Neuronal stem cell (in vitro differentiated cells): ENCODE measurements around the gene ANKMY1.

Experiments used
- DNase-seq: peaks from one replicate; pipeline ENCODE4 v3.0.0-alpha.2; 2013; ENCODE audit warnings: low spot score
- H2AFZ ChIP-seq: one replicate; pipeline ENCODE4 v1.6.1; 2013; ENCODE audit warnings: mild to moderate bottlenecking, low read length, inconsistent platforms
- H2AK5ac ChIP-seq: 2 replicates; pipeline ENCODE4 v1.6.1; 2013; ENCODE audit warnings: low read depth, mild to moderate bottlenecking, inconsistent platforms, low read length, moderate library complexity, mixed read lengths
- H2BK120ac ChIP-seq: 2 replicates; pipeline ENCODE4 v1.6.1; 2013; ENCODE audit warnings: low read depth, mild to moderate bottlenecking, inconsistent platforms, low read length, moderate library complexity, mixed read lengths
- H2BK12ac ChIP-seq: one replicate; pipeline ENCODE4 v1.6.1; 2013; ENCODE audit warnings: low read length, inconsistent platforms
- H2BK15ac ChIP-seq: 2 replicates; pipeline ENCODE4 v1.6.1; 2013; ENCODE audit warnings: mild to moderate bottlenecking, low read length, inconsistent platforms, mixed read lengths
- H2BK5ac ChIP-seq: one replicate; pipeline ENCODE4 v1.6.1; 2013; ENCODE audit warnings: inconsistent platforms, mild to moderate bottlenecking, low read length, moderate library complexity
- H3K14ac ChIP-seq: one replicate; pipeline ENCODE4 v1.6.1; 2013; ENCODE audit warnings: low read length, inconsistent platforms
- H3K18ac ChIP-seq: 2 replicates; pipeline ENCODE4 v1.6.1; 2013; ENCODE audit warnings: low read length, inconsistent platforms
- H3K23ac ChIP-seq: 2 replicates; pipeline ENCODE4 v1.6.1; 2013; ENCODE audit warnings: low read depth, mild to moderate bottlenecking, mixed read lengths, low read length, inconsistent platforms; ENCODE audit not compliant: poor library complexity
- H3K27ac ChIP-seq: replicated peaks from 3 replicates; pipeline ENCODE4 v1.5.1; 2013; ENCODE audit warnings: low read length, inconsistent platforms
- H3K27me3 ChIP-seq, 3 experiments: 2 replicates each; pipeline ENCODE4 v1.6.1; 2013; ENCODE audit warnings: low read length in 3 of 3, mild to moderate bottlenecking in 2 of 3, inconsistent platforms in 1 of 3, low read depth in 1 of 3, mixed read lengths in 1 of 3, moderate library complexity in 1 of 3; ENCODE audit not compliant: control insufficient read depth in 3 of 3, insufficient read depth in 3 of 3
- H3K36me3 ChIP-seq, 2 donors: replicated peaks in 1 of 2; 2 replicates each; pipeline ENCODE4 v1.6.1; 2013; ENCODE audit warnings: low read length in 2 of 2; ENCODE audit not compliant: control insufficient read depth in 2 of 2, insufficient read depth in 2 of 2
- H3K4ac ChIP-seq: 2 replicates; pipeline ENCODE4 v1.6.1; 2013; ENCODE audit warnings: inconsistent platforms, mild to moderate bottlenecking, low read length, moderate library complexity
- H3K4me1 ChIP-seq, 2 donors: 1 replicate in 1 of 2; 2 replicates in 1 of 2; pipeline ENCODE4 v1.6.1; 2013; ENCODE audit warnings: low read length in 2 of 2, low read depth in 1 of 2; ENCODE audit not compliant: control insufficient read depth in 2 of 2, insufficient read depth in 1 of 2
- H3K4me2 ChIP-seq: one replicate; pipeline ENCODE4 v1.6.1; 2013; ENCODE audit warnings: mild to moderate bottlenecking, low read length, inconsistent platforms; ENCODE audit not compliant: insufficient read depth, poor library complexity, severe bottlenecking
- H3K4me3 ChIP-seq, 2 donors: 2 replicates each; pipeline ENCODE4 v1.5.1; 2013; ENCODE audit warnings: low read length in 2 of 2, mild to moderate bottlenecking in 2 of 2, inconsistent platforms in 1 of 2, moderate library complexity in 1 of 2
- H3K79me1 ChIP-seq: one replicate; pipeline ENCODE4 v1.6.1; 2013; ENCODE audit warnings: low read depth, mild to moderate bottlenecking, inconsistent platforms, low read length, moderate library complexity
- H3K9ac ChIP-seq: one replicate; pipeline ENCODE4 v1.6.1; 2013; ENCODE audit warnings: mild to moderate bottlenecking, low read depth, low read length, inconsistent platforms; ENCODE audit not compliant: poor library complexity
- H3K9me3 ChIP-seq, 2 donors: replicated peaks in 1 of 2; 2 replicates each; pipeline versions ENCODE3 to v1.6.1; 2013; ENCODE audit warnings: low read length in 2 of 2, mild to moderate bottlenecking in 2 of 2, inconsistent platforms in 1 of 2, low read depth in 1 of 2, mixed read lengths in 1 of 2, moderate library complexity in 1 of 2; ENCODE audit not compliant: control insufficient read depth in 2 of 2, insufficient read depth in 1 of 2
- H4K8ac ChIP-seq: one replicate; pipeline ENCODE4 v1.6.1; 2013; ENCODE audit warnings: low read depth, mild to moderate bottlenecking, inconsistent platforms, low read length, moderate library complexity
- H4K91ac ChIP-seq: one replicate; pipeline ENCODE4 v1.6.1; 2013; ENCODE audit warnings: low read length, low read depth, mild to moderate bottlenecking, inconsistent platforms; ENCODE audit not compliant: poor library complexity
- WGBS, 2 donors: extraction: QIAGEN DNeasy Blood & Tissue Kit; methylation state at CpG; one replicate each; pipeline ENCODE4 v1.1.7; 2013; ENCODE audit warnings: missing lambda C conversion rate in 2 of 2, mixed read lengths in 1 of 2; ENCODE audit not compliant: insufficient read length in 2 of 2, insufficient replicate concordance in 1 of 2; ENCODE audit errors: extremely low coverage in 2 of 2; 5-methylcytosine and 5-hydroxymethylcytosine counted together

Gene ANKMY1

DNA sequence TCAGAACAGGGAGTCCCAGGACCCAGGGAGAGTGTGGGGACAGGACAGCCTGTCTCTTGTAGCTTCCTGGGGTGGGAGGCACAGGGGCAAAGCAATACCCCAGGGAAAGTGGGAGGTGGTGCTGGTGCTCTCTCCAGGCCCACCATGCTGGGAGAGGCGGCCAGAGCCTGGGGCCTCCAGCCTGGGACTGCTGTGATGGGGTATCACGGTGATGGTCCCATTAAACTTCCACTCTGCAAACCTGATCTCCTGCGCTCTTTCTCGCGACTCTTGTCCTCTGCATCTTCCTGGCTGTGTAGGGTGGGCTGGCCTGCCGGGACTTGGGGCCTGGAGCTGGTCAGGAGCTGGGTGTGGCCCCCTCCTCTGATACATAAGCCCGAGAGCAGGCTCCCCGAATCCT lies 20.7 kb upstream of the ANKMY1 start:
- Histone ChIP-seq H2BK5ac (no peak overlapping the region), H4K91ac (no peak overlapping the region), H3K14ac (no peak overlapping the region), H3K23ac (no peak overlapping the region), H3K4me2 (no peak overlapping the region), H3K36me3 (peaks cover 8 to 46% of the 10 kb centered on the region in 2 donors), H3K9me3 (peaks cover 0 to 4% of the 10 kb centered on the region in 2 donors), H3K4me3 (no peak overlapping the region), H3K4ac (no peak overlapping the region), H2BK15ac (no peak overlapping the region), H2AFZ (no peak overlapping the region), H3K27ac (no peak overlapping the region), H3K18ac (no peak overlapping the region), H3K79me1 (peaks cover 8% of the 10 kb centered on the region), H3K27me3 (no peaks in the 10 kb centered on the region), H4K8ac (no peak overlapping the region), H3K9ac (no peak overlapping the region), H3K4me1 (no peaks in the 10 kb centered on the region), H2AK5ac (no peak overlapping the region), H2BK120ac (no peak overlapping the region), H2BK12ac (no peak overlapping the region)
- no peak for DNase-seq
- no CpG with 5 or more reads among the region's 8 CpGs for WGBS, 2 donors

GRCh38 chr2:240578110-240578450 lies 20.3 kb upstream of the ANKMY1 start:
- Histone ChIP-seq H2BK5ac (no peak overlapping the region), H2BK12ac (no peak overlapping the region), H3K4me3 (no peak overlapping the region), H4K8ac (no peak overlapping the region), H4K91ac (no peak overlapping the region), H2AK5ac (no peak overlapping the region), H3K27ac (no peak overlapping the region), H3K79me1 (peaks cover 8% of the 10 kb centered on the region), H2AFZ (no peak overlapping the region), H3K14ac (no peak overlapping the region), H3K4me1 (no peaks in the 10 kb centered on the region), H3K27me3 (no peaks in the 10 kb centered on the region), H2BK120ac (no peak overlapping the region), H2BK15ac (no peak overlapping the region), H3K36me3 (peaks cover 8 to 42% of the 10 kb centered on the region in 2 donors), H3K4me2 (no peak overlapping the region), H3K9ac (no peak overlapping the region), H3K4ac (no peak overlapping the region), H3K23ac (no peak overlapping the region), H3K9me3 (peaks cover 0 to 4% of the 10 kb centered on the region in 2 donors), H3K18ac (no peak overlapping the region)
- no peak for DNase-seq
- no CpG with 5 or more reads among the region's 9 CpGs for WGBS, 2 donors

DNA sequence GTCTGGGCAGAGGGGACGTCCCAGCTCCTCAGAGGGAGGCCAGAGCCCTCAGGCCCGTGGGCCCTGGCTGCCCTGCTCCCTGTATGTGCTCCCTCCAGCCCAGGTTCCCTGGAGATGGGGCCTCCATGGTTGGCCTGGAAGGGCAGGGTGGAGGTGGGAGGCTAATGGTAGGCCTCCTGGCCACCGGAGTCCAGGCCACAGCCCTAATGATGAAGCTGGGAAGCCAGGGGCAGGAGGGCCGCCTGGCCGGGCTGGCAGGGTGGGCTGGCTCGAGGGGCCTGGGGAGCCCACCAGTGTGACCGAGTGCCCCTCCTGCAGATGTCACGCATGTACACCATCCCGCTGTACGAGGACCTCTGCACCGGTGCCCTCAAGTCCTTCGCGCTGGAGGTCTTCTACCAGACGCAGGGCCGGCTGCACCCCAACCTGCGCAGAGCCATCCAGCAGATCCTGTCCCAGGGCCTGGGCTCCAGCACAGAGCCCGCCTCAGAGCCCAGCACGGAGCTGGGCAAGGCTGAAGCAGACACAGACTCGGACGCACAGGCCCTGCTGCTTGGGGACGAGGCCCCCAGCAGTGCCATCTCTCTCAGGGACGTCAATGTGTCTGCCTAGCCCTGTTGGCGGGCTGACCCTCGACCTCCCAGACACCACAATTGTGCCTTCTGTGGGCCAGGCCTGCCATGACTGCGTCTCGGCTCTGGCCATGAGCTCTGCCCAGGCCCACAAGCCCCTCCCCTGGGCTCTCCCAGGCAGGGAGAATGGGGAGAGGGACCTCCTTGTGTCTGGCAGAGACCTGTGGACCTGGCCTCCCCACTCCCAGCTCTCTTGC lies 19.7 kb upstream of the ANKMY1 start:
- WGBS, 2 donors = no CpG with 5 or more reads among the region's 26 CpGs
- H3K4ac ChIP-seq = no peak overlapping the region

DNA sequence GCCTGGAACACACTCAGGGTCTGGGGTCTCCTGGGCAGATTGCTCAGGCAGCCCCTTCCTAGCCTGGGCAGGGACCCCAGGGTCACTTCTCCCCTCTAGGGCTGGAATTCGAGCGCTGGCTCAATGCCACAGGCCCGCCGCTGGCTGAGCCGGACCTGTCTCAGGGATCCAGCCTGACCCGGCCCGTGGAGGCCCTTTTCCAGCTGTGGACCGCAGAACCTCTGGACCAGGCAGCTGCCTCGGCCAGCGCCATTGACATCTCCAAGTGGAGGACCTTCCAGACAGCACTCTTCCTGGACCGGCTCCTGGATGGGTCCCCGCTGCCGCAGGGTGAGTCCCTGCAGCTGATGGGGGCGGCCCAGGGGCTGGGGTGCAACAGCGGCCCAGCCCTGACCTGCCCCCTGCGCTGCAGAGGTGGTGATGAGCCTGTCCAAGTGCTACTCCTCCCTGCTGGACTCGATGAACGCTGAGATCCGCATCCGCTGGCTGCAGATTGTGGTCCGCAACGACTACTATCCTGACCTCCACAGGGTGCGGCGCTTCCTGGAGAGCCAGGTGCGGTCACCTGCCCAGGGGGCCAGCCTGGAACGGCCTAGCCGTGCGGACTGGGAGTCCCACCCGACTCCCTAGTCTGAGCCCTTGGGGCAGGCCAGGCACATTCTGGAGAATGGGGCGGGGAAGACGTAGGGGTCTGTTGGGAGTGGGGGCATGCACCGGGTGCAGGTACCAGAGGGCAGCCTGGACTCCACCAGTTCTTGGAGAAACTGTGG lies 18.8 kb upstream of the ANKMY1 start:
- Histone ChIP-seq H3K4ac (no peak overlapping the region), H3K9me3 (peaks cover 0 to 2% of the 10 kb centered on the region in 2 donors), H3K79me1 (peaks cover 8% of the 10 kb centered on the region), H3K4me1 (no peaks in the 10 kb centered on the region), H3K4me2 (no peak overlapping the region), H3K27ac (no peak overlapping the region), H4K8ac (no peak overlapping the region), H4K91ac (no peak overlapping the region), H3K36me3 (peaks cover 8 to 40% of the 10 kb centered on the region in 2 donors), H3K23ac (no peak overlapping the region), H2BK15ac (no peak overlapping the region), H2BK120ac (no peak overlapping the region), H3K14ac (no peak overlapping the region), H2BK5ac (no peak overlapping the region), H3K27me3 (no peaks in the 10 kb centered on the region), H2AK5ac (no peak overlapping the region), H3K9ac (no peak overlapping the region), H2BK12ac (no peak overlapping the region), H3K4me3 (no peak overlapping the region), H2AFZ (no peak overlapping the region), H3K18ac (no peak overlapping the region)
- no peak for DNase-seq
- no CpG with 5 or more reads among the region's 32 CpGs for WGBS, 2 donors

More for the DNA sequence above, 19.7 kb upstream of the ANKMY1 start:
- Histone ChIP-seq H4K91ac (no peak overlapping the region), H3K23ac (no peak overlapping the region), H3K9ac (no peak overlapping the region), H2BK12ac (no peak overlapping the region), H4K8ac (no peak overlapping the region), H2BK15ac (no peak overlapping the region), H3K18ac (no peak overlapping the region), H3K36me3 (peaks cover 8 to 36% of the 10 kb centered on the region in 2 donors), H3K9me3 (peaks cover 0 to 4% of the 10 kb centered on the region in 2 donors), H3K27ac (no peak overlapping the region), H3K4me3 (no peak overlapping the region), H3K14ac (no peak overlapping the region), H2AFZ (no peak overlapping the region), H3K79me1 (peaks cover 8% of the 10 kb centered on the region), H2AK5ac (no peak overlapping the region), H2BK5ac (peak overlapping the region; percentile 48), H3K4me2 (no peak overlapping the region), H3K4me1 (no peaks in the 10 kb centered on the region), H2BK120ac (no peak overlapping the region), H3K27me3 (no peaks in the 10 kb centered on the region)
- DNase-seq = no peak
